Measurements from ENCODE around the gene ZNF445.

- TF ChIP-seq EP300 (IDR thresholded peaks at IDR 0.05; ENCODE audit: borderline replicate concordance) (no peak), TAF1 (IDR thresholded peaks at IDR 0.05; ENCODE audit: low read depth) (no peak), RAD21 (IDR thresholded peaks at IDR 0.05; ENCODE audit: low read depth) (no peak), TEAD4 (IDR thresholded peaks at IDR 0.05) (no peak), FOXM1 (IDR thresholded peaks at IDR 0.05; ENCODE audit: borderline replicate concordance, low read depth) (no peak), CREB1 (IDR thresholded peaks at IDR 0.05; ENCODE audit: low read depth) (no peak), YY1 (IDR thresholded peaks at IDR 0.05; ENCODE audit: low read depth) (no peak), CEBPB (IDR thresholded peaks at IDR 0.05) (no peak), TCF12 (IDR thresholded peaks at IDR 0.05; ENCODE audit: low read depth) (no peak), MAX (IDR thresholded peaks at IDR 0.05) (no peak), ZBTB7A (IDR thresholded peaks at IDR 0.05; ENCODE audit: low read depth) (no peak)
- TF ChIP-seq, protein P1, sequence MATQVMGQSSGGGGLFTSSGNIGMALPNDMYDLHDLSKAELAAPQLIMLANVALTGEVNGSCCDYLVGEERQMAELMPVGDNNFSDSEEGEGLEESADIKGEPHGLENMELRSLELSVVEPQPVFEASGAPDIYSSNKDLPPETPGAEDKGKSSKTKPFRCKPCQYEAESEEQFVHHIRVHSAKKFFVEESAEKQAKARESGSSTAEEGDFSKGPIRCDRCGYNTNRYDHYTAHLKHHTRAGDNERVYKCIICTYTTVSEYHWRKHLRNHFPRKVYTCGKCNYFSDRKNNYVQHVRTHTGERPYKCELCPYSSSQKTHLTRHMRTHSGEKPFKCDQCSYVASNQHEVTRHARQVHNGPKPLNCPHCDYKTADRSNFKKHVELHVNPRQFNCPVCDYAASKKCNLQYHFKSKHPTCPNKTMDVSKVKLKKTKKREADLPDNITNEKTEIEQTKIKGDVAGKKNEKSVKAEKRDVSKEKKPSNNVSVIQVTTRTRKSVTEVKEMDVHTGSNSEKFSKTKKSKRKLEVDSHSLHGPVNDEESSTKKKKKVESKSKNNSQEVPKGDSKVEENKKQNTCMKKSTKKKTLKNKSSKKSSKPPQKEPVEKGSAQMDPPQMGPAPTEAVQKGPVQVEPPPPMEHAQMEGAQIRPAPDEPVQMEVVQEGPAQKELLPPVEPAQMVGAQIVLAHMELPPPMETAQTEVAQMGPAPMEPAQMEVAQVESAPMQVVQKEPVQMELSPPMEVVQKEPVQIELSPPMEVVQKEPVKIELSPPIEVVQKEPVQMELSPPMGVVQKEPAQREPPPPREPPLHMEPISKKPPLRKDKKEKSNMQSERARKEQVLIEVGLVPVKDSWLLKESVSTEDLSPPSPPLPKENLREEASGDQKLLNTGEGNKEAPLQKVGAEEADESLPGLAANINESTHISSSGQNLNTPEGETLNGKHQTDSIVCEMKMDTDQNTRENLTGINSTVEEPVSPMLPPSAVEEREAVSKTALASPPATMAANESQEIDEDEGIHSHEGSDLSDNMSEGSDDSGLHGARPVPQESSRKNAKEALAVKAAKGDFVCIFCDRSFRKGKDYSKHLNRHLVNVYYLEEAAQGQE (IDR thresholded peaks at IDR 0.05; ENCODE audit: low read depth), result no peak
- TF ChIP-seq, protein P2, sequence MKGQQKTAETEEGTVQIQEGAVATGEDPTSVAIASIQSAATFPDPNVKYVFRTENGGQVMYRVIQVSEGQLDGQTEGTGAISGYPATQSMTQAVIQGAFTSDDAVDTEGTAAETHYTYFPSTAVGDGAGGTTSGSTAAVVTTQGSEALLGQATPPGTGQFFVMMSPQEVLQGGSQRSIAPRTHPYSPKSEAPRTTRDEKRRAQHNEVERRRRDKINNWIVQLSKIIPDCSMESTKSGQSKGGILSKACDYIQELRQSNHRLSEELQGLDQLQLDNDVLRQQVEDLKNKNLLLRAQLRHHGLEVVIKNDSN (IDR thresholded peaks at IDR 0.05), result no peak
These were observed 24.5 kb upstream of the ZNF445 start for GRCh38 chr3:44501971-44502370.
